ENCODE results near the gene RPA3.

The RPA3 gene

GRCh38 chr7:7742223-7742622, 23.8 kb upstream of the RPA3 start:
- H3K36me3 ChIP-seq (ENCODE audit: control insufficient read depth in 2 of 2, insufficient read depth in 1 of 2, low read length in 2 of 2) = no peaks in the 10 kb centered on the region
- no peak overlapping the region for H3K4me3 ChIP-seq (ENCODE audit: low read depth, low read length)
- CTCF ChIA-PET = interaction anchor here (0.7 to 1.1 kb wide), 2 partner anchors 12 to 146 kb away, joined by 3 read pairs; no protein-coding TSS in a partner anchor
- no peak overlapping the region for H3K27ac ChIP-seq (ENCODE audit: extremely low read depth, low read depth, low read length)
- no peaks in the 10 kb centered on the region for H3K9me3 ChIP-seq (ENCODE audit: control insufficient read depth, insufficient read depth, low read depth, low read length)
- POLR2A ChIA-PET = no interaction called here
- peaks cover 25% of the 10 kb centered on the region for H3K4me1 ChIP-seq (ENCODE audit: control insufficient read depth, insufficient read depth, low read length)
- TF ChIP-seq ZNF223 (tag by site-specific recombination; IDR thresholded peaks at IDR 0.05) (no peak), ZBTB21 (tag by site-specific recombination; IDR thresholded peaks at IDR 0.05) (no peak), KLF17 (tag by site-specific recombination; IDR thresholded peaks at IDR 0.05) (no peak), EGR2 (tag by site-specific recombination; IDR thresholded peaks at IDR 0.05; ENCODE audit: low read depth) (no peak), ZNF148 (tag by site-specific recombination; IDR thresholded peaks at IDR 0.05; ENCODE audit: borderline replicate concordance) (no peak), ZNF664 (tag by site-specific recombination; IDR thresholded peaks at IDR 0.05) (no peak), RBAK (tag by site-specific recombination; IDR thresholded peaks at IDR 0.05) (no peak), ZNF132 (tag by site-specific recombination; IDR thresholded peaks at IDR 0.05; ENCODE audit: borderline replicate concordance) (no peak), ZSCAN4 (tag by site-specific recombination; IDR thresholded peaks at IDR 0.05) (no peak), ZNF560 (tag by site-specific recombination; IDR thresholded peaks at IDR 0.05; ENCODE audit: borderline replicate concordance) (no peak), ZNF610 (tag by site-specific recombination; IDR thresholded peaks at IDR 0.05; ENCODE audit: borderline replicate concordance) (no peak), ZBTB44 (tag by site-specific recombination; IDR thresholded peaks at IDR 0.05) (no peak), ZNF561 (tag by site-specific recombination; IDR thresholded peaks at IDR 0.05; ENCODE audit: borderline replicate concordance) (no peak), ZNF521 (tag by site-specific recombination; IDR thresholded peaks at IDR 0.05) (no peak), ZNF830 (tag by site-specific recombination; IDR thresholded peaks at IDR 0.05; ENCODE audit: low read depth) (no peak), ZBTB26 (tag by site-specific recombination; optimal IDR thresholded peaks at IDR 0.05) (no peak), ZNF48 (tag by site-specific recombination; IDR thresholded peaks at IDR 0.05) (no peak), ZBTB6 (tag by site-specific recombination; IDR thresholded peaks at IDR 0.05) (no peak)

Measured in HEK293 (cell line).